Measurements from ENCODE around the gene TRAP1. TPM values are rescaled to one million over a fixed set of nuclear protein-coding genes. Genes with fewer than 3 reads are reported as not detected.
"Not testable (repeated sequence)": the region's sequence is repeated elsewhere in the genome, so short reads cannot be mapped to it uniquely, and the experiment has no call there.

The TRAP1 gene
- total and polyA plus RNA-seq, 5 donors from 2014 or later, result 38.7 to 65.0 (median 48.0) TPM

DNA sequence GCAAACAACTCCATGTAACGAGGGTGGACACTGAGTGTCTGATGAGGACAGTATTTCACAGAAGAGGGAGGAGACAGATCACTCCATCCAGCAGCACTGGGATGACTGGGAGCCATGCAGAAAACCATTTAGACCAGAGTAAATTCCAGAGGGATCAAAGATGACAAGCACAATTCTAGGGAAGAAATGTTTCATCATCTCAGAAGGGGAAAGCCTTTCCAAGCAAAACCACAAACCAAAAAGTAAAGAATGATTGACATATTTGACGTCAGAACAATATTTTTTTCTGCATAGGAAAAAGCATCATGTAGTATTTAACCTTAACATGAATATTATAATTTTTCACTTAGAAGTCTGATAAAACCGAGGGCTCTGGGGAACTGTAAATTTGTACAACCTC, 58.1 kb downstream of the TRAP1 start:
- Mint-ChIP-seq H3K4me1 (peaks cover 0 to under 1% (median 0%) of the 10 kb centered on the region in 4 donors), H3K27me3 (no peaks in the 10 kb centered on the region), H3K27ac (peak overlapping the region in 2 of 3 donors; percentile 68 to 80), H3K4me3 (no peak overlapping the region), H3K9me3 (no peaks in the 10 kb centered on the region), H3K36me3 (peaks cover 23% of the 10 kb centered on the region)
- Histone ChIP-seq H3K36me3 (ENCODE audit: control insufficient read depth, insufficient read depth, low read length) (peaks cover 53% of the 10 kb centered on the region), H3K4me3 (ENCODE audit: low read depth, low read length) (no peak overlapping the region), H3K27me3 (ENCODE audit: control insufficient read depth, insufficient read depth, low read length) (no peaks in the 10 kb centered on the region), H3K27ac (ENCODE audit: insufficient read depth, low read length, poor library complexity, severe bottlenecking) (no peak overlapping the region), H3K4me1 (ENCODE audit: control insufficient read depth, insufficient read depth, low read length, poor library complexity, severe bottlenecking) (no peaks in the 10 kb centered on the region), H3K9me3 (ENCODE audit: control insufficient read depth in 2 of 2, low read length in 2 of 2) (no peaks in the 10 kb centered on the region)
- DNase-seq (no peak), ATAC-seq (ENCODE audit: low read depth in 2 of 2) (no peak)

DNA sequence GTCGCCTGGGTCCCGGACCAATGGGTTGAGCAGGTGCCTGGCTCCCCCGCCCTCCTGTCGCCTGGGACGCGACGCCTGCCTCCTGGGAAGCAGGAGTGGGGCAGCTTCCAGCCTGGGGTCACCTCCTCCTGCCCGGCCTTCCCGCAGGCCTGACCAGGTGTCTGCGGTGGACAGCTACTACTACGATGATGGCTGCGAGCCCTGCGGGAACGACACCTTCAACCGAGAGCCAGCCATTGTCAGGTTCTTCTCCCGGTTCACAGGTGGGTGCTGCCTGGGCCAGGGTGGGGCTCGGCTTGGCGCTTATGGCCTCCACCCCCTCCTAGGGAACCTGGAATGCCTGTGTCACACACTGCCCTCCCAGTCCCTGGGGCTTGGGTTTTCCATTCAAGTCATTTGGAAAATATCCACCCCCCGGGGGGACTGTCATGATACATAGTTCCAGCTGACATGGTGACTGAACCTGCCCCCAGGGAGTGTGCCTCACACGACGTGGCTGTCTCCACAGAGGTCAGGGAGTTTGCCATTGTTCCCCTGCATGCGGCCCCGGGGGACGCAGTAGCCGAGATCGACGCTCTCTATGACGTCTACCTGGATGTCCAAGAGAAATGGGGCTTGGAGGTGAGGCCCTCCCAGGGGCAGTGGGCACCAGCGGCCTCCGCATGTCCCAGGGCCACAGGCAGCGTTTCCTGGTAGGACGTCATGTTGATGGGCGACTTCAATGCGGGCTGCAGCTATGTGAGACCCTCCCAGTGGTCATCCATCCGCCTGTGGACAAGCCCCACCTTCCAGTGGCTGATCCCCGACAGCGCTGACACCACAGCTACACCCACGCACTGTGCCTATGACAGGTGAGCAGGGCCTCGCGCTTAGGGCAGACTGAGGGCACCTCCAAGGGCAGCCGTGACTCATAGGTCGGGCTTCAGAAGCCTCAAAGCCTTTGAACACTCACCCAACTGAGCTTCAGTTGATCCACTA, 60.5 kb downstream of the TRAP1 start:
- Mint-ChIP-seq H3K4me3 (no peak overlapping the region), H3K9me3 (no peaks in the 10 kb centered on the region), H3K36me3 (peaks cover 24% of the 10 kb centered on the region), H3K27me3 (no peaks in the 10 kb centered on the region), H3K27ac (peak overlapping the region in 2 of 3 donors; percentile 20 to 46), H3K4me1 (peaks cover 0 to 2% (median 0%) of the 10 kb centered on the region in 4 donors)
- Histone ChIP-seq H3K36me3 (ENCODE audit: control insufficient read depth, insufficient read depth, low read length) (peaks cover 50% of the 10 kb centered on the region), H3K27ac (ENCODE audit: insufficient read depth, low read length, poor library complexity, severe bottlenecking) (no peak overlapping the region), H3K4me3 (ENCODE audit: low read depth, low read length) (no peak overlapping the region), H3K9me3 (ENCODE audit: control insufficient read depth in 2 of 2, low read length in 2 of 2) (no peaks in the 10 kb centered on the region), H3K4me1 (ENCODE audit: control insufficient read depth, insufficient read depth, low read length, poor library complexity, severe bottlenecking) (no peaks in the 10 kb centered on the region), H3K27me3 (ENCODE audit: control insufficient read depth, insufficient read depth, low read length) (no peaks in the 10 kb centered on the region)
- DNase-seq (peak in 1 of 3 donors; percentile 16), ATAC-seq (ENCODE audit: low read depth in 2 of 2) (peak; percentile 16 to 29)

DNA sequence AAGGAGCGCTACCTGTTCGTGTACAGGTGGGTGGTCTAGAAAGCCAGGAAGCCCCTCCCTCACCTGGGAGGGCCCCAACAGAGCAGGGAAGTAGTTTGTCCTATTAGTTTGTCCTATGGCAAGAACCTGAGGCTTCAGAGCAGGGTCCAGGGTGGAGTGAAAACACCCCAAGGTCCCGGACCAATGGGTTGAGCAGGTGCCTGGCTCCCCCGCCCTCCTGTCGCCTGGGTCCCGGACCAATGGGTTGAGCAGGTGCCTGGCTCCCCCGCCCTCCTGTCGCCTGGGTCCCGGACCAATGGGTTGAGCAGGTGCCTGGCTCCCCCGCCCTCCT, 61.2 kb downstream of the TRAP1 start:
- ATAC-seq (ENCODE audit: low read depth in 2 of 2); H3K9me3 ChIP-seq (ENCODE audit: control insufficient read depth in 2 of 2, low read length in 2 of 2); H3K4me3 Mint-ChIP-seq; H3K9me3 Mint-ChIP-seq; H3K4me1 ChIP-seq (ENCODE audit: control insufficient read depth, insufficient read depth, low read length, poor library complexity, severe bottlenecking); H3K27me3 Mint-ChIP-seq; H3K27me3 ChIP-seq (ENCODE audit: control insufficient read depth, insufficient read depth, low read length); H3K4me1 Mint-ChIP-seq; H3K27ac ChIP-seq (ENCODE audit: insufficient read depth, low read length, poor library complexity, severe bottlenecking); H3K4me3 ChIP-seq (ENCODE audit: low read depth, low read length); DNase-seq: not testable (repeated sequence)
- Mint-ChIP-seq H3K36me3 (peaks cover 25% of the 10 kb centered on the region), H3K27ac (peak overlapping the region in 1 of 3 donors; percentile 25)
- H3K36me3 ChIP-seq (ENCODE audit: control insufficient read depth, insufficient read depth, low read length), result peaks cover 50% of the 10 kb centered on the region

DNA sequence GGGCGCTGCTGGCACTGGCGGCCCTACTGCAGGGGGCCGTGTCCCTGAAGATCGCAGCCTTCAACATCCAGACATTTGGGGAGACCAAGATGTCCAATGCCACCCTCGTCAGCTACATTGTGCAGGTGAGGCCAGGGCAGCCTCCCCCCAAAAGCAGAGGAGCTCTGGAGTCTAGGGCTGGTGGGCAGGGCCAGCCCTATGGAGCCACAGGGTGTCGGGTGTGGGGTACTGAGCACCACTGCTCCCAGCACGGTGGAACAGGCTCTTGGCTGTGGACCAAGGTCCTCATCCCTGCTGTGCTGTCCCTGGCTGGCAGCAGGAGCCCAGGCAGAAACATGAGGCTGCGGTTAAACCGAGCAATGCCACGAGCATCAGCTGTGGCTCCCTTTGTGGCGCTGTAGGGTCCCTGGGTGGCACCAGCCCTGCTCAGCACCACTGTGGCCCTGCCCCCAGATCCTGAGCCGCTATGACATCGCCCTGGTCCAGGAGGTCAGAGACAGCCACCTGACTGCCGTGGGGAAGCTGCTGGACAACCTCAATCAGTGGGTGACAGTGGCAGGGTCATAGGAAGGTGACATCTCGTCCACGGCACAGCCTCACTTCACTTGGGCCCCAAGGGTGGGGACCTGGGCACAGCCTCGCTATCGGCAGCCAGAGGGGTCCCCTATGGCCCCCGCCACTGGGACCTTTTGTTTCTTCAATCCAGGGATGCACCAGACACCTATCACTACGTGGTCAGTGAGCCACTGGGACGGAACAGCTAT, 61.7 kb downstream of the TRAP1 start:
- H3K36me3 Mint-ChIP-seq, result peaks cover 24% of the 10 kb centered on the region
- Histone ChIP-seq H3K27me3 (ENCODE audit: control insufficient read depth, insufficient read depth, low read length) (no peaks in the 10 kb centered on the region), H3K36me3 (ENCODE audit: control insufficient read depth, insufficient read depth, low read length) (peaks cover 52% of the 10 kb centered on the region), H3K9me3 (ENCODE audit: control insufficient read depth in 2 of 2, low read length in 2 of 2) (no peaks in the 10 kb centered on the region), H3K4me1 (ENCODE audit: control insufficient read depth, insufficient read depth, low read length, poor library complexity, severe bottlenecking) (no peaks in the 10 kb centered on the region), H3K4me3 (ENCODE audit: low read depth, low read length) (no peak overlapping the region), H3K27ac (ENCODE audit: insufficient read depth, low read length, poor library complexity, severe bottlenecking) (no peak overlapping the region)
- H3K9me3 Mint-ChIP-seq, result no peaks in the 10 kb centered on the region
- H3K4me3 Mint-ChIP-seq, result no peak overlapping the region
- H3K27ac Mint-ChIP-seq, result peak overlapping the region in 1 of 3 donors; percentile 25
- peaks cover 0 to 2% (median 0%) of the 10 kb centered on the region in 4 donors for H3K4me1 Mint-ChIP-seq
- no peaks in the 10 kb centered on the region for H3K27me3 Mint-ChIP-seq
- no peak for ATAC-seq (ENCODE audit: low read depth in 2 of 2)
- no peak for DNase-seq

DNA sequence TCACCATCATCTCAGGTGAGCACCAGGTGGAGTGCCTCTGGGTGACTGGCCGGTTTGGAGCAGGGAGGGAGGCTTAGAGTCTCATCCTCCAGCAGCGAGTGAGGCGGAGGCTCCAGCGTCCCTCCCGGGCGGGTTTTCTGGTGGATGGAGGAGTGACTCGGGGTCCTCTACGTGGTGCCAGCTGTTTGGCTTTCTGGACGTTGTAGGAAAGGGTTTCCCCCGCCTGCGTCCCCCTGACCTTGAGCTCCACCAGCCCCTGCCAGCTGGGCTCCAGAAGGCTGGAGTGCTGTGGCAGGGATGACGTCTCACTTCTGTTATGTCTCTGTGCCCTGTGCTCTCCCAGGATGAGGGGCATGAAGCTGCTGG, 62.3 kb downstream of the TRAP1 start:
- ATAC-seq (ENCODE audit: low read depth in 2 of 2), result no peak
- H3K9me3 Mint-ChIP-seq, result no peaks in the 10 kb centered on the region
- H3K4me1 ChIP-seq (ENCODE audit: control insufficient read depth, insufficient read depth, low read length, poor library complexity, severe bottlenecking), result no peaks in the 10 kb centered on the region
- no peak for DNase-seq
- no peaks in the 10 kb centered on the region for H3K27me3 Mint-ChIP-seq
- H3K4me3 Mint-ChIP-seq, result no peak overlapping the region
- peak overlapping the region in 1 of 3 donors; percentile 51 for H3K27ac Mint-ChIP-seq
- H3K9me3 ChIP-seq (ENCODE audit: control insufficient read depth in 2 of 2, low read length in 2 of 2), result no peaks in the 10 kb centered on the region
- H3K27me3 ChIP-seq (ENCODE audit: control insufficient read depth, insufficient read depth, low read length), result no peaks in the 10 kb centered on the region
- no peak overlapping the region for H3K4me3 ChIP-seq (ENCODE audit: low read depth, low read length)
- H3K27ac ChIP-seq (ENCODE audit: insufficient read depth, low read length, poor library complexity, severe bottlenecking), result no peak overlapping the region
- peaks cover 0 to 2% (median 0%) of the 10 kb centered on the region in 4 donors for H3K4me1 Mint-ChIP-seq
- peaks cover 47% of the 10 kb centered on the region for H3K36me3 ChIP-seq (ENCODE audit: control insufficient read depth, insufficient read depth, low read length)
- peaks cover 28% of the 10 kb centered on the region for H3K36me3 Mint-ChIP-seq

DNA sequence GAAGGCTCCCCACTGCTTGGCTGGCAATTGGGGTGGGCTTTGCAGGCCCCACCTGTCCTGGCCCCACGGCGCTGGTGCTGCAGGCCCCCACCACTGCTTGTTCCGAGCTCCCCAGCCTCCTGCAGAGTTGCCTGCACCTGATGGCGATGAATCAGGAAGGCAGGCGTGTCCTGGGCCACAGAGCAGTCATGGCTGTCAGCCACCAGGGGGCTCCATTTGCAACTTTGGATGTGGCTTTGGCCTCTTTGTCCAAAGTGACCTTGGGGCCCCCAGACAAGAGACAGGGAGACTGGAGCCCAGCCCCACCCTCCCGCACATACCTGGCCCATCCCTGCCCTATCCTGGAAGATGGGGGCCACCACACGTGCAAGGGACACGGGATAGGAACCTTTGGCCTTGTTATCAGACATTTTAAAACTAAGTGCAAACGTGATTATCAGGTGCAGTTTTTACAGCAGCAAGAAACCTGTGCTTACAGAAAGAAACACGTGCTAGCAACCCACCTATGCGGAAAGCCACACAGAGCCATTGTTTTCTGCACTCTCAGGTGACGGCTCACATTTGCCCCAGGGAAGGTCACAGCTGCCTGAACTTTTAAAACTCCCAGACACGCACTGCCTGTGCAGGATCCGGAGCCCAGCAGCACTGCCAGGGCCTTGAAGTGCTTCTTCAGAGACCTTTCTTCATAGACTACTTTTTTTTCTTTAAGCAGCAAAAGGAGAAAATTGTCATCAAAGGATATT, 62.9 kb downstream of the TRAP1 start, which contains the start of gene DNASE1:
Gene DNASE1, plus strand, starts transcription at position 443 of the 743 bp plus-strand sequence. CDS start 683 bp downstream, outside the sequence.
- no peaks in the 10 kb centered on the region for H3K9me3 Mint-ChIP-seq
- DNase-seq, result peak; percentile 31 to 67 (median 43)
- no peaks in the 10 kb centered on the region for H3K9me3 ChIP-seq (ENCODE audit: control insufficient read depth in 2 of 2, low read length in 2 of 2)
- no peak within 1 kb of the TSS for H3K27ac ChIP-seq (ENCODE audit: insufficient read depth, low read length, poor library complexity, severe bottlenecking)
- peaks cover 0 to 2% (median under 1%) of the 10 kb centered on the region in 4 donors for H3K4me1 Mint-ChIP-seq
- no peaks in the 10 kb centered on the region for H3K4me1 ChIP-seq (ENCODE audit: control insufficient read depth, insufficient read depth, low read length, poor library complexity, severe bottlenecking)
- no peaks in the 10 kb centered on the region for H3K27me3 Mint-ChIP-seq
- ATAC-seq (ENCODE audit: low read depth in 2 of 2), result peak; percentile 62 to 74
- H3K4me3 ChIP-seq (ENCODE audit: low read depth, low read length), result no peak within 1 kb of the TSS
- peaks cover 22% of the 10 kb centered on the region for H3K36me3 Mint-ChIP-seq
- no peak within 1 kb of the TSS for H3K4me3 Mint-ChIP-seq
- no peaks in the 10 kb centered on the region for H3K27me3 ChIP-seq (ENCODE audit: control insufficient read depth, insufficient read depth, low read length)
- peak within 1 kb of the TSS in 2 of 3 donors; percentile 15 to 51 for H3K27ac Mint-ChIP-seq
- H3K36me3 ChIP-seq (ENCODE audit: control insufficient read depth, insufficient read depth, low read length), result peaks cover 41% of the 10 kb centered on the region

DNA sequence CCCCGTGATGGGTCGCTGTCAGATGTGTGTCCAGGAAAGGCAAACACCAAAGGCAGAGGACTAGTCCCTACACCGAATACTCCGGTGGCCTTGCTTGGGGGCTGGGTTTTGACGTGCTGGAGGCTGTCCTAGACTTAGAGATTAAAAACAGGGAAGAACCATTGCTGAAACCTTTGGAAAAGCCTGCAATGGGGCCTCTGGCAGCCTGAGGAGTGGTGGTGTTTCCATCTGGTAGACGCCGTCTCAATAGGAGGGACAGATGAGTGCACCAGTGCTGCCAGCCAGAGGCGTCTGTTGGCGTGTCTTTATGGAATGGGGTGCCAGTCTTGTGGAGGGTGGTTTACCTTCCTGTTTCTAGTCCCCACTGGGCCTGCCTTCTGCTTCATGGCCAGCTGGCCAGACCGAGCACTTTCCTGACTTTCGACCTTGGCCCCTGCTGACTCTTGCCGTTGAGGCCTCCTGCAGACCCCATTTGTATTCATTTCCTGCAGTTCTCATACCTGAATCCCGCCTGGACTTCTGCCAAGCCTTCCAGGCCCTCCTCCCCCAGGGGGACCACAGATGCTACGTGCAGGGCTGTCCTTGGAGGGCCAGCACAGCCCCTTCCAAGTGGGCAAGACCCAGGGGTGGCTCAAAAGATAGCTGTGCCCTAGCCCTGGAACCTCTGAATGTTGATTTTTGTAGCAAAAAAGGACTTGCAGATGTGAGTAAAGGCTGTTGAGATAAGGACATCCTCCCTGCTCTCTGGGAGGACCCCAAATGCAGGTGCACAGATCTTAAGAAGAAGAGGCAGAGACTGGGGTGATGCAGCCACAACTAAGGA, 64.7 kb downstream of the TRAP1 start:
- Mint-ChIP-seq H3K27me3 (no peaks in the 10 kb centered on the region), H3K9me3 (no peaks in the 10 kb centered on the region), H3K4me1 (peaks cover 0 to 6% (median 1%) of the 10 kb centered on the region in 4 donors), H3K27ac (no peak overlapping the region), H3K4me3 (no peak overlapping the region), H3K36me3 (peaks cover 16% of the 10 kb centered on the region)
- Histone ChIP-seq H3K27ac (ENCODE audit: insufficient read depth, low read length, poor library complexity, severe bottlenecking) (no peak overlapping the region), H3K36me3 (ENCODE audit: control insufficient read depth, insufficient read depth, low read length) (peaks cover 25% of the 10 kb centered on the region), H3K9me3 (ENCODE audit: control insufficient read depth in 2 of 2, low read length in 2 of 2) (no peaks in the 10 kb centered on the region), H3K27me3 (ENCODE audit: control insufficient read depth, insufficient read depth, low read length) (no peaks in the 10 kb centered on the region), H3K4me1 (ENCODE audit: control insufficient read depth, insufficient read depth, low read length, poor library complexity, severe bottlenecking) (no peaks in the 10 kb centered on the region), H3K4me3 (ENCODE audit: low read depth, low read length) (no peak overlapping the region)
- DNase-seq (no peak), ATAC-seq (ENCODE audit: low read depth in 2 of 2) (no peak)
